ENCODE measurements around the gene KCTD12. TPM values are rescaled to one million over a fixed set of nuclear protein-coding genes. Genes with fewer than 3 reads are reported as not detected.
A peak's percentile ranks its signal among the peaks of the same experiment; 100 is the strongest.

Gene KCTD12
- total RNA-seq, 1 experiment from 2014 or later: 2.8 TPM

DNA sequence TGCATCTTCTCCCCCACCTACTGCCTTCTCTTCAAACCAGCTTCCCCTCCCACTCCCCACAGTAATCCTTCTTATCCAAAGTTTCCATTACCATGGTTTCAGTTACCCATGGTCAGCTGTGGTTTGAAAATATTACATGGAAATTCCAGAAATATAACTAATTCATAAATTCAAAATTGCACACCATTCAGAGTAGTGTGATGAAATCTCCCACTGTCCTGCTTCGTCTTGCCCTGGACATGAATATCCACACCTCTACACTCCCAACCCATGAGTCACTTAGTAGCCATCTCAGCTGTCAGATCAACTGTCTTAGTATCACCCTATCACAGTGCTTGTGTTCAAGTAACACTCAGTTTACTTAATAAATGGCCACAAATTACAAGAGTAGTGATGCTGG is 3.8 kb upstream of the KCTD12 start:
- Mint-ChIP-seq H3K9me3 (ENCODE audit: low read depth, unreplicated experiment) (no peaks in the 10 kb centered on the region), H3K27me3 (ENCODE audit: unreplicated experiment) (no peaks in the 10 kb centered on the region), H3K4me1 (ENCODE audit: low read depth, unreplicated experiment) (no peaks in the 10 kb centered on the region), H3K36me3 (ENCODE audit: insufficient read depth, unreplicated experiment) (peaks cover 15% of the 10 kb centered on the region), H3K4me3 (ENCODE audit: low read depth, unreplicated experiment) (no peak overlapping the region), H3K27ac (ENCODE audit: unreplicated experiment) (no peak overlapping the region)
- TF ChIP-seq, protein P1, sequence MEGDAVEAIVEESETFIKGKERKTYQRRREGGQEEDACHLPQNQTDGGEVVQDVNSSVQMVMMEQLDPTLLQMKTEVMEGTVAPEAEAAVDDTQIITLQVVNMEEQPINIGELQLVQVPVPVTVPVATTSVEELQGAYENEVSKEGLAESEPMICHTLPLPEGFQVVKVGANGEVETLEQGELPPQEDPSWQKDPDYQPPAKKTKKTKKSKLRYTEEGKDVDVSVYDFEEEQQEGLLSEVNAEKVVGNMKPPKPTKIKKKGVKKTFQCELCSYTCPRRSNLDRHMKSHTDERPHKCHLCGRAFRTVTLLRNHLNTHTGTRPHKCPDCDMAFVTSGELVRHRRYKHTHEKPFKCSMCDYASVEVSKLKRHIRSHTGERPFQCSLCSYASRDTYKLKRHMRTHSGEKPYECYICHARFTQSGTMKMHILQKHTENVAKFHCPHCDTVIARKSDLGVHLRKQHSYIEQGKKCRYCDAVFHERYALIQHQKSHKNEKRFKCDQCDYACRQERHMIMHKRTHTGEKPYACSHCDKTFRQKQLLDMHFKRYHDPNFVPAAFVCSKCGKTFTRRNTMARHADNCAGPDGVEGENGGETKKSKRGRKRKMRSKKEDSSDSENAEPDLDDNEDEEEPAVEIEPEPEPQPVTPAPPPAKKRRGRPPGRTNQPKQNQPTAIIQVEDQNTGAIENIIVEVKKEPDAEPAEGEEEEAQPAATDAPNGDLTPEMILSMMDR (IDR thresholded peaks at IDR 0.05; ENCODE audit: unreplicated experiment): no peak
- CTCF ChIA-PET: no interaction called here
- no TSS peak for BruUV-seq (replicated peaks)
- intact Hi-C loops (cut with micrococcal nuclease; ENCODE audit: unreplicated experiment): loop anchor here (10.0 kb wide), 1 partner anchor 405 kb away; no protein-coding TSS in a partner anchor
- DNase-seq: no peak

DNA sequence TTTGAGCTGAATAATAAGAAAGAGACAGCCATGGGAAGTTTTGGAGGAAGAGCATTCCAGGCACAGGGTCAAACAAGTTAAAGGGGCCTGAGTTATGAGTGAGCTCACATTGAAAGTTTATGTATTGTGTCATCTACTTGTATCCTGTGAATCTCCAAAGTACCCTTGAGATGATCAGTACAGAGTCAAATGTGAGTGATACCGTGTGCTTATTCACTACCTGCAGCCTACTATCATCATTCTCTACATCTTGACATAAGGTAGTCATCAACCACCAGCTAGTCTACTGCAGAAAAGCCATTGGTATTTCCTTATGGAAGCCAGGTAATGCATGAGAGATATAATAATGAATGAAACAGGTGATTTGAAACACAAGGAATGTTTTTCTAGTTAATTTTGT is 3.0 kb upstream of the KCTD12 start:
- DNase-seq: no peak
- Mint-ChIP-seq H3K4me1 (ENCODE audit: low read depth, unreplicated experiment) (no peaks in the 10 kb centered on the region), H3K9me3 (ENCODE audit: low read depth, unreplicated experiment) (no peaks in the 10 kb centered on the region), H3K27me3 (ENCODE audit: unreplicated experiment) (no peaks in the 10 kb centered on the region), H3K4me3 (ENCODE audit: low read depth, unreplicated experiment) (no peak overlapping the region), H3K27ac (ENCODE audit: unreplicated experiment) (no peak overlapping the region), H3K36me3 (ENCODE audit: insufficient read depth, unreplicated experiment) (peaks cover 18% of the 10 kb centered on the region)
- CTCF ChIA-PET: no interaction called here
- TF ChIP-seq, protein P1 (IDR thresholded peaks at IDR 0.05; ENCODE audit: unreplicated experiment): no peak
- intact Hi-C loops (cut with micrococcal nuclease; ENCODE audit: unreplicated experiment): no loop called here
- no TSS peak for BruUV-seq (replicated peaks)

DNA sequence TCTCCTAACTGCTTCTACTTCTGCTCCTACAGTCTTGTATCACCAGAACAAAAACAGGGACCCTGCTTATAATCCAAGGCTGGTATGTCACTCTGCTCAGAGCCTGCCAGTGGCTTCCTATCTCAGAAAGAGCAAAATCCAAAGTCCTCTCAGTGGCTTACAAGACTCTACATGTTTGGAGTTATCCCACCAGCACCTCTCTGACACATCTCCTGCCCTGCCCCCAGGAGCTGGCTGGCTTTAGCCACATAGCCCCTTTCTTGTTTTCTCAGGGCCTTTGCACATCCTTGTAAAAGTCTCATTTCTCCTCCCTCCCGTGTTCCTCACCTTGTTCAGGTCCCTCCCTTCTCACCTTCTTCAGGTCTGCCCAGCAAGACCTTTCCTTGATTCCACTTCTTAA is 2.2 kb upstream of the KCTD12 start:
- no peaks in the 10 kb centered on the region for H3K27me3 Mint-ChIP-seq (ENCODE audit: unreplicated experiment)
- CTCF ChIA-PET: no interaction called here
- no peaks in the 10 kb centered on the region for H3K9me3 Mint-ChIP-seq (ENCODE audit: low read depth, unreplicated experiment)
- intact Hi-C loops (cut with micrococcal nuclease; ENCODE audit: unreplicated experiment): no loop called here
- H3K27ac Mint-ChIP-seq (ENCODE audit: unreplicated experiment): no peak overlapping the region
- TF ChIP-seq, protein P1 (IDR thresholded peaks at IDR 0.05; ENCODE audit: unreplicated experiment): no peak
- H3K4me3 Mint-ChIP-seq (ENCODE audit: low read depth, unreplicated experiment): no peak overlapping the region
- peaks cover 18% of the 10 kb centered on the region for H3K36me3 Mint-ChIP-seq (ENCODE audit: insufficient read depth, unreplicated experiment)
- BruUV-seq (replicated peaks): no TSS peak
- DNase-seq: no peak
- H3K4me1 Mint-ChIP-seq (ENCODE audit: low read depth, unreplicated experiment): no peaks in the 10 kb centered on the region

DNA sequence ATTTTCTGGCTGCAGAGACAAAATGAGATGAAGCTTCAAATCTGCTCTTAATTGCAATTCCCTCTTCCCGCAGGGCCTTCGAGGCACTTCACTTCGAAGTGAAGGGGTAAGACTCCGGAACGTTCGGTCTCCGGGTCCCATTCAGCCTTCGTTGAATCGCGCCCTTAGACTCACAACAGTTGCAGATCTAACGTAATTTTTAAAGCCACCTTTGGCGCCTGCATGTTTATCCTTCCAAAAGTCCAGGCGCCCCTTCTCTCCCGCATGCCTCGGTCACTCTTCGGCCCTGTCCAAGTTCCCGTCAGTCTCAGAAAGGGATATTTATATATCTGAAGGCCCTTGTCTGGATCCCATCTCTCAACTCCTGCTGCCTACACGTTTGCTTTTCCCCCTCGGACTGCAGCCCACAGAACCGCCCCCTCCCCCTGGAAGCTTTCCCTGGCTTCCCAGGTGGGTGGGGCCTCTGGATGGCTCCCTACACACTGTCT is 915 bp upstream of the KCTD12 start:
- DNase-seq: no peak
- no peaks in the 10 kb centered on the region for H3K9me3 Mint-ChIP-seq (ENCODE audit: low read depth, unreplicated experiment)
- TF ChIP-seq, protein P1 (IDR thresholded peaks at IDR 0.05; ENCODE audit: unreplicated experiment): no peak
- no TSS peak for BruUV-seq (replicated peaks)
- peaks cover 18% of the 10 kb centered on the region for H3K36me3 Mint-ChIP-seq (ENCODE audit: insufficient read depth, unreplicated experiment)
- CTCF ChIA-PET: interaction anchor here (0.6 kb wide), 2 partner anchors 208 to 1337 kb away, joined by 3 to 11 read pairs; no protein-coding TSS in a partner anchor
- H3K27me3 Mint-ChIP-seq (ENCODE audit: unreplicated experiment): no peaks in the 10 kb centered on the region
- H3K4me1 Mint-ChIP-seq (ENCODE audit: low read depth, unreplicated experiment): no peaks in the 10 kb centered on the region
- peak overlapping the region; percentile 54 for H3K4me3 Mint-ChIP-seq (ENCODE audit: low read depth, unreplicated experiment)
- intact Hi-C loops (cut with micrococcal nuclease; ENCODE audit: unreplicated experiment): no loop called here
- peak overlapping the region; percentile 47 for H3K27ac Mint-ChIP-seq (ENCODE audit: unreplicated experiment)
